SK-N-SH treated with all-trans-retinoic acid at 6 μM for 48 hours (cell line): ENCODE results near the gene ADAMTS13.

ENCODE experiments used
- ATAC-seq: fragments of 200-7000 bp; cut with Tn5 transposase; 3 replicates; pipeline ENCODE4 v1.9.1; 2020; ENCODE audit warnings: mild to moderate bottlenecking, moderate library complexity
- ARNTL ChIP-seq: fragments of 450-650 bp; formaldehyde crosslinking; IDR thresholded peaks from 2 replicates; pipeline ENCODE4 v1.5.0; 2020; ENCODE audit warnings: low read depth, mild to moderate bottlenecking, moderate library complexity, borderline replicate concordance
- BACH2 ChIP-seq: fragments of 250-450 bp; sonication (Bioruptor Pico); IDR thresholded peaks from 2 replicates; pipeline ENCODE4 v1.9.0; 2021; ENCODE audit warnings: mild to moderate bottlenecking, borderline replicate concordance
- CREB5 ChIP-seq: fragments of 250-450 bp; sonication (Bioruptor Pico); IDR thresholded peaks from 2 replicates; pipeline ENCODE4 v1.5.1; 2020; ENCODE audit warnings: low read depth, mild to moderate bottlenecking, moderate library complexity
- CSDC2 ChIP-seq: fragments of 250-450 bp; sonication (Bioruptor Pico); IDR thresholded peaks from 2 replicates; pipeline ENCODE4 v1.5.0; 2020; ENCODE audit warnings: mild to moderate bottlenecking, moderate library complexity
- CSRNP3 ChIP-seq: fragments of 250-450 bp; sonication (Bioruptor Pico); IDR thresholded peaks from 2 replicates; pipeline ENCODE4 v1.5.1; 2021; ENCODE audit warnings: mild to moderate bottlenecking, moderate library complexity
- ESRRG ChIP-seq: fragments of 250-450 bp; sonication (Bioruptor Pico); IDR thresholded peaks from 2 replicates; pipeline ENCODE4 v1.6.1; 2021; ENCODE audit warnings: mild to moderate bottlenecking
- GLIS3 ChIP-seq: fragments of 250-450 bp; sonication (Bioruptor Pico); IDR thresholded peaks from 2 replicates; pipeline ENCODE4 v1.5.0; 2020; ENCODE audit warnings: mild to moderate bottlenecking, moderate library complexity
- ISL1 ChIP-seq: fragments of 250-450 bp; sonication (Bioruptor Pico); IDR thresholded peaks from 2 replicates; pipeline ENCODE4 v2.1.2; 2022; ENCODE audit warnings: mild to moderate bottlenecking, moderate library complexity
- OSR1 ChIP-seq: fragments of 250-450 bp; sonication (Bioruptor Pico); IDR thresholded peaks from 2 replicates; pipeline ENCODE4 v1.8.0; 2022; ENCODE audit warnings: moderate library complexity, mild to moderate bottlenecking, inconsistent platforms
- PATZ1 ChIP-seq: fragments of 250-450 bp; sonication (Bioruptor Pico); IDR thresholded peaks from 2 replicates; pipeline ENCODE4 v1.8.0; 2020; ENCODE audit warnings: mild to moderate bottlenecking, moderate library complexity, borderline replicate concordance
- PPARA ChIP-seq: fragments of 250-450 bp; sonication (Bioruptor Pico); IDR thresholded peaks from 2 replicates; pipeline ENCODE4 v1.5.0; 2020; ENCODE audit warnings: mild to moderate bottlenecking, borderline replicate concordance
- RARB ChIP-seq: fragments of 250-450 bp; sonication (Bioruptor Pico); IDR thresholded peaks from 2 replicates; pipeline ENCODE4 v1.8.0; 2021; ENCODE audit warnings: mild to moderate bottlenecking, moderate library complexity
- SNAI2 ChIP-seq: fragments of 250-450 bp; sonication (Bioruptor Pico); IDR thresholded peaks from 2 replicates; pipeline ENCODE4 v1.5.0; 2020; ENCODE audit warnings: mild to moderate bottlenecking, moderate library complexity
- TCF4 ChIP-seq: fragments of 250-450 bp; sonication (Bioruptor Pico); IDR thresholded peaks from 2 replicates; pipeline ENCODE4 v1.8.0; 2021; ENCODE audit warnings: mild to moderate bottlenecking, moderate library complexity, borderline replicate concordance
- TOX ChIP-seq: fragments of 250-450 bp; sonication (Bioruptor Pico); IDR thresholded peaks from 2 replicates; pipeline ENCODE4 v1.8.0; 2021; ENCODE audit warnings: mild to moderate bottlenecking, moderate library complexity, borderline replicate concordance
- TSHZ2 ChIP-seq: fragments of 250-450 bp; sonication (Bioruptor Pico); IDR thresholded peaks from 2 replicates; pipeline ENCODE4 v1.5.0; 2020; ENCODE audit warnings: mild to moderate bottlenecking, moderate library complexity
- ZFP3 ChIP-seq: fragments of 250-450 bp; sonication (Bioruptor Pico); IDR thresholded peaks from 2 replicates; pipeline ENCODE4 v1.5.0; 2020; ENCODE audit warnings: mild to moderate bottlenecking, moderate library complexity
- ZFP30 ChIP-seq: fragments of 450-650 bp; formaldehyde crosslinking; IDR thresholded peaks from 2 replicates; pipeline ENCODE4 v1.5.0; 2022; ENCODE audit warnings: mild to moderate bottlenecking, moderate library complexity
- ZNF565 ChIP-seq: fragments of 450-650 bp; formaldehyde crosslinking; conservative IDR thresholded peaks from 2 replicates; pipeline ENCODE4 v1.5.0; 2020; ENCODE audit warnings: low read depth, mild to moderate bottlenecking, moderate library complexity
- ZNF70 ChIP-seq: fragments of 450-650 bp; formaldehyde crosslinking; IDR thresholded peaks from 2 replicates; pipeline ENCODE4 v1.5.0; 2020; ENCODE audit warnings: mild to moderate bottlenecking, moderate library complexity
- ZNF8 ChIP-seq: fragments of 450-650 bp; formaldehyde crosslinking; IDR thresholded peaks from 2 replicates; pipeline ENCODE4 v1.5.0; 2020; ENCODE audit warnings: mild to moderate bottlenecking, moderate library complexity

Gene ADAMTS13

GRCh38 chr9:133463234-133463863, 41.2 kb downstream of the ADAMTS13 start:
- TF ChIP-seq ZNF70 (CRISPR knock-in tag) (no peak), ZNF565 (CRISPR knock-in tag) (no peak), TOX (CRISPR knock-in tag) (no peak), OSR1 (no peak), ZFP3 (CRISPR knock-in tag) (no peak), ZNF8 (CRISPR knock-in tag) (no peak), ZFP30 (CRISPR knock-in tag) (no peak), CSRNP3 (CRISPR knock-in tag) (no peak), ARNTL (CRISPR knock-in tag) (no peak), BACH2 (no peak), CREB5 (no peak), PATZ1 (CRISPR knock-in tag) (no peak), GLIS3 (no peak), ISL1 (CRISPR knock-in tag) (no peak), ESRRG (CRISPR knock-in tag) (no peak), PPARA (CRISPR knock-in tag) (no peak), TCF4 (CRISPR knock-in tag) (no peak), TSHZ2 (no peak), SNAI2 (CRISPR knock-in tag) (no peak)
- TF ChIP-seq, all 23 proteins: peak for 0

GRCh38 chr9:133463864-133464615, 41.9 kb downstream of the ADAMTS13 start:
- no peak for TF ChIP-seq CSDC2
- TF ChIP-seq PPARA (CRISPR knock-in tag), result no peak
- TF ChIP-seq CREB5, result no peak
- TF ChIP-seq TCF4 (CRISPR knock-in tag), result no peak
- TF ChIP-seq ZNF8 (CRISPR knock-in tag), result no peak
- no peak for TF ChIP-seq ZNF565 (CRISPR knock-in tag)
- no peak for TF ChIP-seq SNAI2 (CRISPR knock-in tag)
- no peak for TF ChIP-seq ESRRG (CRISPR knock-in tag)
- TF ChIP-seq TSHZ2, result no peak
- no peak for TF ChIP-seq ISL1 (CRISPR knock-in tag)
- no peak for TF ChIP-seq RARB (CRISPR knock-in tag)
- no peak for ATAC-seq

More at GRCh38 chr9:133463234-133463863, 41.2 kb downstream of the ADAMTS13 start:
- no peak for ATAC-seq
